ENCODE results near the gene CFI.

Gene CFI

GRCh38 chr4:109801895-109802319 lies at the start of gene CFI:
Gene CFI, minus strand, starts transcription at chr4:109801999. Its CDS starts 28 bp downstream, at chr4:109801971.
- no peak for DNase-seq

- DNase-seq = no peak
These were observed 48.8 kb upstream of the CFI start for GRCh38 chr4:109850601-109851000.

- DNase-seq = no peak
These were observed 46.7 kb upstream of the CFI start for GRCh38 chr4:109848501-109848900.

- no peak for DNase-seq
These were observed 46.2 kb upstream of the CFI start, which contains the start of gene LRIT3 for GRCh38 chr4:109847896-109848442. Gene LRIT3, plus strand, starts transcription at chr4:109848107. Its CDS starts 95 bp downstream, at chr4:109848202.

DNA sequence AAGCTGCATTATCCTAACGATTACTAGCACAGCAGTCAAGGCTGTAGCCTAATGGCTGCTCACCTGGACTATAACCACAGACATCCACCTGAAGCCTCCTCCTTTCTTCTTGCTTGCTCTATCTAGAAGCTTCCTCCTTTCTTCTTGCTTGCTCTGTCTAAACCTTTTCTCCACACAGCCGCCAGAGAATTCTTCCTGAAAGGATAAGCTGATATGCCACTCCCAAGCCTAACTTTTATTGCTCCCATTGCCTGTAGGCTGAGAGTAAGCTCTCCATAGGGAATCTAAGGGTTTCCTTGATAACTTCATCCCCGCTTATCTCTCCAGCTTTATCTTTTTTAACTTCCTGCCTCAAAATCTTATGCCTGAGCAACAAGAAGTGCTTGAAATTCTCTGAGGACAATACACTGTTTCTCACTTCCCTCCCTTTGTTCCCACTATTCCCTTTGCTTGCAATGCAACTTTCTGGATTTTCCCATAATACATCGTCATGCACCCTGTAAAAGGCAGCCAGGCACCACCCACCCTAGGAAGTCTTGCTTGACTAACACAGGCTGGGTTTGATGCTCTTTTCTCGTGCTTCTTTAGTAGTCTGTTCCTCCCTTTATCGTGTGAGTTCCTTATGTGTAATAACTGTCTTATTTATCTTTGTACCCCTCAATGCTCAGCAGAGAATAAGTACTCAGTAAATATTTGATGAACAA lies 44.7 kb upstream of the CFI start:
- DNase-seq = no peak

DNA sequence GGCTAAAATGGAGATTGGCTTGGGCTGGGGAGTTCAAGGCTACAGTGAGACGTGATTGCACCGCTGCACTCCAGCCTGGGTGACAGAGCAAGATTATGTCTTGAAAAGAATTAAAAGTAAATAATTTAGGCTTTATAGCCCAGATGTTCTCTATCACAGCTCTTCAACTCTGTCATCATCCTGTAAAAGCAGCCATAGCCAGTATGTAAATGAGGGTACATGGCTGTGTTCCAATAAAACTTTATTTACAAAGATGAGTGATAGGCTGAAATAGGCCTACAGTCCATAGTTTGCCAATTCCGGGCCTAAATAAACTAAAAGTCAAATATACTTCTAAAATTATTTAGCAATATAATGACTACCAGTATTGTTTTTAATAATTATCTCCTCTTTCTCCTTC lies 35.2 kb upstream of the CFI start:
- no peak for DNase-seq

GRCh38 chr4:109833756-109834155 lies 32.0 kb upstream of the CFI start:
- DNase-seq = no peak

DNA sequence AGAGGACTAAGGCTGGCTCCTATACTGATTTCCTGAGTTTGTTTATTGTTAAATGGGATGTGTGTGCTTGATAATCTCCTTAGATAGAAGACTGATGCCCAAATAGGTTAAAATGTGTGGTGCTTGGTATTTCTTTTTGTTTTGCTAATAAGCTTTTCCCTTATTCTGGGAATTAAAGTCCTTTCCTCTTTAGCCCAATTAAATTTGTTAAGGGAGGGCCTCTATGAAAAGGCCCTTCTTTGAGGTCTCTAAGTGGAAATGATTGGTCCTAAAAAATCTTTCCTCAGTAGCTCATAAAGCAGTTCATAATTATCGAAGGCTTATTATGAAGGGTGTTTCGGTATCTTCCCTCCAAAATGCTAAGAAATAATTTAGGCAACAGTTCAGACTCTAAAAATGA lies 25.9 kb upstream of the CFI start, which contains the start of gene RRH:
TSS of gene RRH (plus strand) at position 301 of the 400 bp plus-strand sequence. CDS start at position 357, 56 bp downstream.
- no peak for DNase-seq

- DNase-seq = no peak
These were observed 24.9 kb upstream of the CFI start for GRCh38 chr4:109826719-109827118.

- DNase-seq = no peak
These were observed 19.4 kb upstream of the CFI start for GRCh38 chr4:109821185-109821584.

- DNase-seq = peak in 17 of 56 donors; percentile 1 to 46 (median 4)
These were observed 18.8 kb upstream of the CFI start for GRCh38 chr4:109820563-109820962.

- DNase-seq = no peak
These were observed 16.5 kb upstream of the CFI start for GRCh38 chr4:109818268-109818667.

GRCh38 chr4:109816894-109817293 lies 15.1 kb upstream of the CFI start:
- no peak for DNase-seq

- peak in 2 of 56 donors; percentile 2 to 35 for DNase-seq
These were observed 14.3 kb upstream of the CFI start for GRCh38 chr4:109816082-109816442.

DNA sequence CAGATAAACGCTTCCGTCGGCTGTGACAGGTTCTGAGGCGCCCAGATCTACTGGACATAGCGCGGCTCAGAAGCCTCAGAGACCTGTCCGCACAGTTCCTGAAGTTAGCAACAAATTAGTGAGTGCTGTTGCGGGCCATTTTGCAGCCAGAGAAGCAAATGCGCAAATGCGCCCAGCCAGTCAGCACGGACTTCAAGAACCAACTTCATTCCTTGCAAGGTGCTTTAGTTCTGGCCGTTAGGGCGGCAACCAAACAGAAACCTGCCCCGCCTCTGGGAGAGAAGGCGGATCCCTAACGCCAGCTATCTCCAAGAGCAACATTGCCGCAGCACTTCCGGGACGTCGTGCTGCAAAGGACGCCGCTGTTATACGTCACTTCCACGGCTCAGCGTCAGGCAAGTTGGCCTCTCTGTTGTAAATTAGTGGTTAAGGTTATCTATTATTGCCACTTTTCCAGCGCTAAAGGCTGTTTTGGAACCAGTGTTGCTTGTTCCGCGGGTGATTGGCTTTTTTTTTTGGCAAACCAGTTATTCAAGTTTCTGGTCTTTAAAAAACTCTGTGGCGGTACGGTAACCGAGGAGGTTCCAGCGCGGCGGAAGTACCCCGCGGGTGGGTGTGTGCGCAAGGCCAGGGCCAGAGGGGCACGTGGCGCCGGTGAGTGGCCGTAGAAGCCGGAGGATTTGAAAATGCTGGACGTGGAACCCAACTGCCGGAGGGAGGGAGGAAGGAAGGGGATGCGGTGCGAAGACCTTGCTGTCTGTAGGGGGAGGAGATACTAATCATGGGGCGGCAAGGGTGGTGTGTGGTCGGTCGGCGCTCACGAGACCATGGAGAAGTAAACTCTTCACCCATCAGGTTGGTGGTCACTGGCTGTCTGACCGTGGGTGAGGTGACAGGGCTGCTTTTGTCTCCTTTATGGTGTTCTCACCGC lies 13.6 kb upstream of the CFI start, which contains the start of gene GAR1:
TSS of gene GAR1 (plus strand) at position 612 of the 931 bp plus-strand sequence. CDS start 403 bp downstream, outside the sequence.
- peak; percentile 19 to 93 (median 80) for DNase-seq

GRCh38 chr4:109811707-109812106 lies 9.9 kb upstream of the CFI start:
- no peak for DNase-seq

DNA sequence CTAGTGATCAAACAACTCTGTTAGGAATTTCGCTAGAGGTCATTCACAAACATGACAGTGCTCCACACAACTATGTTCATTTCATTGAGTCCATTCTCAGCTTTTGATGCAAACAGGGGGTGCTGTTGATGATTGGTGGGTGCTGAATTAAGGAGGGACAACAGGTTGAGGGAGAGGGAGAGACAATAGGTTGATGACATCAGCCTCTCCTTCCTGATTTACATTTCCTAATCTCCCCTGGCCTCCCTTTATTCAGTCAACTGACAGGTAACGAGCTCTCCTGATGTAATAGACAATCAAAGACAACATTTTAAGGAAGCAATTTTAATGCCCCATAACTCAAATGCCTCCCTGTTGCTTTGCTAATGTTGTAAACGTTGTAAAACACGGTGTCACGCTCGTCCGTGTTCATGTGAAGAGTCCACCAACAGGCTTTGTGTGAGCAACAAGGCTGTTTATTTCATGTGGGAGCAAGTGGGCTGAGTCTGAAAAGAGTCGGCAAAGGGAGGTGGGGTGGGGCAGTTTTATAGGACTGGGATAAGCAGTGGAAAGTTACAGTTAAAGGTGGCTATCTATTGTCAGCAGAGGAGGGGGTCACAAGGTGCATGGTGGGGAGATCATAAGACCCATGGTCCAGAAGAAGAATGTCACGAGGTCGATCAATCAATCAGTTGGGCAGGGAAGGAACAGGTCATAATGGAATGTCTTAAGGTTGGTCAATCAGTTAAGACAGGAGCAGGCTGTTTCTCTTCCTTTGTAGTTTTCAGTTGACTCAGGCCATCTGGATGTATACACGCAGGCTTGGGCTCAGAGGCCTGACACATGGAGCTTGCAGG lies 9.0 kb upstream of the CFI start:
- DNase-seq = no peak

DNA sequence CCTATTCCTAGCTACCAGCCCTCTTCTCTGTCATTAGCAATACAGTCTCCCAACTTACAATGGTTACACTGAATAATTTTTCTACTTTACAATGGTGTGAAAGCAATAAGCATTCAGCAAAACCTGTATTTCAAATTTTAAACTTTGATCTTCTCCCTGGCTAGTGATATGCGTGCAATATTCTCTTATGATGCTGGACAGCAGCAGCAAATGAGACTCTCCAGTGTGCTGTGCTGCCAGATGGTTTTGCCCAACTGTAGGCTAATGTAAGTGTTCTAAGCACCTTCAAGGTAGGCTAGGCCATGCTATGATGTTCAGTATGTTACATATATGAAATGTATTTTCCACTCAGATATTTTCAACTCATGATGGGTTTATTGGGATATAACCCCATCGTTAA lies 7.9 kb upstream of the CFI start:
- DNase-seq = no peak

DNA sequence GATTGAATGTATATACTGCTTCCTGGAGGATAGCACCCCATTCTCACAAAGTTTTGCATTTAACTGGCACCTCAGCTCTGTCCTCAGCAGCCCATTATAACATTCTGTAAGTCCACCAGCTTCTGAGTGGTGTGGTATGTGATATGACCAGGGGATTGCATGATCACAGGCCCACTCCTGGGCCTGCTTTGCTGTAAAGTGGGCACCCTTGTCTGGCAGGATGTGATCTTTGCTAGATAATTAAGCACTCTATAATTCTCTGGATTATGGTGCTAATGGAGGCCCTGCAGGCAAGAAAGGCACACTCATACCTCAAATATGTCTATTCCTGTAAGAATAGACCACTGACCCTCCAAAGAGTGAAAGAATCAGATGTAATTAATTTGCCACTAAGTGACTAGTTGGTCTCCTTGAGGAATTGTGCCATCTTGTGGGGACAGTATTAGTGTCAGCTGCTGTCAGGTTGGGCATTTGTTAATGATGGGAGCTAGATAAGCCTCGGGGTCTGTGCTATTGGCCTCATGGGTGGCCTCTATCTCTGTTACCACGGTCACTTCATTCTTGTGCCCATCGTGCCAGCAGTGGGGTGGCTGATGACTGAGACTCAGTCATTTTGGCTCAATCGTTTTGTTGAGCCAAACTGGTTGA lies 2.2 kb upstream of the CFI start:
- DNase-seq = peak in 4 of 56 donors; percentile 0 to 6 (median 1)

DNA sequence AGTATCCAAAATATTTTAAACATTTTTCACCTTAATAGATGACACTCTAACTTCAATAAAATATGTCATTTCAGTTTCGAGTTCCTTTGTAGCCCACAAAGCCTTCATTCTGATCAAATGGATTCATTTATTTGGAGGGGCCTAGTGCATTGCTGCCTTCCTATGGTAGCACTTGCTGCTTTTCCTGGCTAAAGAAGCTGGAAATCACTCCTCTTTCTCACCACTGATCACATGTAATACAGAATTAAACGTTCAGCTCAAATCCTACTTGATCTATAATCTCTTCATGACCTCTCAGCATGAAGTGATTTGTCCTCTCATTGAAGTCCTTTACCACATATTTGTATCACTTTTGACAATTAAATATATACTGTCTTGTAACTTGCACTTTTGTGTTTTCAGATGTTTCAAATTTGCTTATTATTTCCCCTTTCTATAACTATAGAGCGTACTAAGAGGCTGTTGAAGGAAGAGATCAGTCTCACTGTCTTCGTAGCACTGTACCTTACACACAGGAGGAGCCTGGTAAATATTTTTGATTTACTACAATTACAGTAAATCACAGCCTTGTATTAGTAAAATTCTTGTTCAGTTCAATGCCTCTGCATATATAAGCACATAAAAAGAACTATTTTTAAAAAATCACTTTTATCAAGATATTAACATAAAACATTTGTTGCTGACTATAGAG lies 555 bp downstream of the CFI start:
- DNase-seq = no peak
